HCT116 (cell line): ENCODE data around the gene METTL2B. TPM values are rescaled to one million over a fixed set of nuclear protein-coding genes. Genes with fewer than 3 reads are reported as not detected.

ENCODE experiments used
- ATAC-seq: fragments of 200-7000 bp; cut with Tn5 transposase; 2 replicates; pipeline ENCODE4 v1.9.1; 2020; ENCODE audit warnings: mild to moderate bottlenecking, moderate library complexity
- BruUV-seq: library from RNA; stranded (reverse); fragments of 400-500 nt; replicated peaks from 2 replicates; lab custom pipeline; 2021; lab: Mats Ljungman, UMichigan
- CTCF ChIA-PET: fragments of 300-600 bp; sonication (Branson Sonifier 250); formaldehyde crosslinking; loops from one replicate; lab custom pipeline; 2021; ENCODE audit warnings: antibody characterized with exemption; lab: Charles Lee
- POLR2A ChIA-PET: fragments of 300-600, 350-600 bp; sonication (Branson Sonifier 250); formaldehyde crosslinking; loops from one replicate; lab custom pipeline; 2021; ENCODE audit warnings: antibody characterized with exemption; lab: Charles Lee
- RAD21 ChIA-PET, 2 experiments: fragments of 300-600 bp; sonication (Branson Sonifier 250); formaldehyde crosslinking; loops; one replicate each; lab custom pipeline; 2023; ENCODE audit warnings: low total read pairs in 2 of 2; ENCODE audit not compliant: uncharacterized antibody in 2 of 2, unreplicated experiment in 2 of 2, low non-redundant PET in 1 of 2; lab: Charles Lee
- DNase-seq: peaks from one replicate; pipeline ENCODE4 v3.0.0-alpha.2; 2010; ENCODE audit warnings: low read depth, low spot score
- H2AFZ ChIP-seq: fragments of 200-600 bp; shearing (Covaris generic), sonication (generic); 2 replicates; pipeline ENCODE4 v1.6.1; 2017; ENCODE audit warnings: low read depth, mixed run types, mixed read lengths, antibody characterized with exemption, low read length; ENCODE audit not compliant: poor library complexity, severe bottlenecking
- H3K27ac ChIP-seq: 2 replicates; pipeline ENCODE4 v1.5.1; 2012; ENCODE audit warnings: low read depth, low read length
- H3K27me3 ChIP-seq: fragments of 200-600 bp; sonication (generic); 2 replicates; pipeline ENCODE4 v1.6.1; 2016; ENCODE audit warnings: mixed run types, low read length, mixed read lengths; ENCODE audit not compliant: insufficient read depth
- H3K36me3 ChIP-seq, 2 experiments: fragments of 200-500 bp in 1 of 2; fragments of 200-600 bp in 1 of 2; sonication (Bioruptor generic) in 1 of 2; sonication (generic) in 1 of 2; 2 replicates each; pipeline versions ENCODE4 v1.5.1 to v1.6.1; 2014 to 2016; ENCODE audit warnings: low read length in 2 of 2, inconsistent platforms in 1 of 2, mixed read lengths in 1 of 2, mixed run types in 1 of 2; ENCODE audit not compliant: insufficient read depth in 2 of 2, control insufficient read depth in 1 of 2
- H3K4me1 ChIP-seq, 2 experiments: fragments of 200-600 bp in 1 of 2; sonication (generic) in 1 of 2; 2 replicates each; pipeline versions ENCODE4 v1.5.1 to v1.6.1; 2012 to 2017; ENCODE audit warnings: low read length in 2 of 2, inconsistent platforms in 1 of 2, mild to moderate bottlenecking in 1 of 2, mixed read lengths in 1 of 2, mixed run types in 1 of 2, moderate library complexity in 1 of 2; ENCODE audit not compliant: insufficient read depth in 2 of 2, control insufficient read depth in 1 of 2
- H3K4me2 ChIP-seq: fragments of 200-600 bp; sonication (generic); 2 replicates; pipeline ENCODE4 v1.6.1; 2017; ENCODE audit warnings: mixed run types, low read length, mixed read lengths
- H3K4me3 ChIP-seq, 2 experiments: fragments of 200-600 bp in 1 of 2; sonication (generic) in 1 of 2; replicated peaks in 1 of 2; 2 replicates each; pipeline ENCODE4 v1.5.1; 2011 to 2016; ENCODE audit warnings: low read length in 2 of 2, control low read depth in 1 of 2, low read depth in 1 of 2, mild to moderate bottlenecking in 1 of 2, mixed read lengths in 1 of 2, mixed run types in 1 of 2
- H3K79me2 ChIP-seq: fragments of 200-600 bp; sonication (generic); 2 replicates; pipeline ENCODE4 v1.6.1; 2017; ENCODE audit warnings: mild to moderate bottlenecking, mixed run types, low read length, moderate library complexity, mixed read lengths; ENCODE audit not compliant: insufficient read depth
- H3K9ac ChIP-seq: fragments of 200-600 bp; sonication (generic); 2 replicates; pipeline ENCODE4 v1.6.1; 2016; ENCODE audit warnings: low read length, mixed read lengths
- H3K9me2 ChIP-seq: fragments of 200-600 bp; sonication (generic), shearing (Covaris generic); 2 replicates; pipeline ENCODE4 v1.6.1; 2017; ENCODE audit warnings: mixed run types, mild to moderate bottlenecking, moderate library complexity; ENCODE audit not compliant: insufficient read depth
- H3K9me3 ChIP-seq, 2 experiments: fragments of 200-500 bp in 1 of 2; fragments of 200-600 bp in 1 of 2; sonication (Bioruptor generic) in 1 of 2; sonication (generic) in 1 of 2; 2 replicates each; pipeline ENCODE4 v1.6.1; 2014 to 2017; ENCODE audit warnings: low read length in 2 of 2, mixed read lengths in 2 of 2, inconsistent platforms in 1 of 2, low read depth in 1 of 2, mild to moderate bottlenecking in 1 of 2, mixed run types in 1 of 2, moderate library complexity in 1 of 2; ENCODE audit not compliant: control insufficient read depth in 1 of 2, insufficient read depth in 1 of 2
- H4K20me1 ChIP-seq: fragments of 200-600 bp; sonication (generic), shearing (Covaris generic); 2 replicates; pipeline ENCODE4 v1.6.1; 2017; ENCODE audit warnings: mixed run types, mild to moderate bottlenecking, moderate library complexity; ENCODE audit not compliant: insufficient read depth
- ATF3 ChIP-seq: IDR thresholded peaks from 2 replicates; pipeline ENCODE4 v1.6.1; 2012
- CBX3 ChIP-seq: IDR thresholded peaks from 2 replicates; pipeline ENCODE4 v1.6.1; 2012; ENCODE audit warnings: low read depth
- EGR1 ChIP-seq: IDR thresholded peaks from 2 replicates; pipeline ENCODE4 v1.6.1; 2012; ENCODE audit warnings: low read depth
- ELF1 ChIP-seq: IDR thresholded peaks from 2 replicates; pipeline ENCODE4 v1.6.1; 2012; ENCODE audit warnings: low read depth, borderline replicate concordance
- EZH2phosphoT487 ChIP-seq: fragments of 200-600 bp; IDR thresholded peaks from 2 replicates; pipeline ENCODE4 v1.6.1; 2018; ENCODE audit warnings: antibody characterized with exemption, borderline replicate concordance
- FOSL1 ChIP-seq: IDR thresholded peaks from 2 replicates; pipeline ENCODE4 v1.6.1; 2012; ENCODE audit warnings: low read depth
- JUND ChIP-seq: IDR thresholded peaks from 2 replicates; pipeline ENCODE4 v1.6.1; 2012
- MAX ChIP-seq: IDR thresholded peaks from 2 replicates; pipeline ENCODE4 v1.6.1; 2012
- POLR2A ChIP-seq: IDR thresholded peaks from 2 replicates; pipeline ENCODE4 v1.7.0; 2011; ENCODE audit warnings: borderline replicate concordance; ENCODE audit not compliant: insufficient read depth, insufficient read length; ENCODE audit errors: extremely low read depth
- RAD21 ChIP-seq: IDR thresholded peaks from 2 replicates; pipeline ENCODE4 v1.6.1; 2012; ENCODE audit warnings: low read depth, mild to moderate bottlenecking
- SIN3A ChIP-seq: IDR thresholded peaks from 2 replicates; pipeline ENCODE4 v1.6.1; 2012; ENCODE audit warnings: low read depth
- SP1 ChIP-seq: IDR thresholded peaks from 2 replicates; pipeline ENCODE4 v1.6.1; 2012; ENCODE audit warnings: low read depth
- SRF ChIP-seq: IDR thresholded peaks from 2 replicates; pipeline ENCODE4 v1.6.1; 2012; ENCODE audit warnings: low read depth
- TCF7L2 ChIP-seq: IDR thresholded peaks from 2 replicates; pipeline ENCODE4 v1.7.0; 2011; ENCODE audit warnings: borderline replicate concordance, inconsistent platforms; ENCODE audit not compliant: insufficient read depth, insufficient read length; ENCODE audit errors: extremely low read depth
- YY1 ChIP-seq: IDR thresholded peaks from 2 replicates; pipeline ENCODE4 v1.6.1; 2011; ENCODE audit warnings: low read length, low read depth, moderate library complexity, mild to moderate bottlenecking; ENCODE audit not compliant: insufficient replicate concordance; ENCODE audit errors: extremely low read depth
- intact Hi-C: fragments of 100-400 bp; cut with micrococcal nuclease; formaldehyde crosslinking; loops from 2 replicates; pipeline ENCODE4 v1.10.0; 2022
- total RNA-seq: library from RNA; stranded (reverse); gene quantifications from one replicate; pipeline ENCODE4 v1.2.1, GENCODE V29; 2021; ENCODE audit not compliant: unreplicated experiment
- TF ChIP-seq, protein P1 (sequence below): IDR thresholded peaks from 2 replicates; pipeline ENCODE4 v1.6.1; 2012; ENCODE audit warnings: low read depth

The METTL2B gene
- total RNA-seq, 1 experiment from 2014 or later, result 45.7 TPM

DNA sequence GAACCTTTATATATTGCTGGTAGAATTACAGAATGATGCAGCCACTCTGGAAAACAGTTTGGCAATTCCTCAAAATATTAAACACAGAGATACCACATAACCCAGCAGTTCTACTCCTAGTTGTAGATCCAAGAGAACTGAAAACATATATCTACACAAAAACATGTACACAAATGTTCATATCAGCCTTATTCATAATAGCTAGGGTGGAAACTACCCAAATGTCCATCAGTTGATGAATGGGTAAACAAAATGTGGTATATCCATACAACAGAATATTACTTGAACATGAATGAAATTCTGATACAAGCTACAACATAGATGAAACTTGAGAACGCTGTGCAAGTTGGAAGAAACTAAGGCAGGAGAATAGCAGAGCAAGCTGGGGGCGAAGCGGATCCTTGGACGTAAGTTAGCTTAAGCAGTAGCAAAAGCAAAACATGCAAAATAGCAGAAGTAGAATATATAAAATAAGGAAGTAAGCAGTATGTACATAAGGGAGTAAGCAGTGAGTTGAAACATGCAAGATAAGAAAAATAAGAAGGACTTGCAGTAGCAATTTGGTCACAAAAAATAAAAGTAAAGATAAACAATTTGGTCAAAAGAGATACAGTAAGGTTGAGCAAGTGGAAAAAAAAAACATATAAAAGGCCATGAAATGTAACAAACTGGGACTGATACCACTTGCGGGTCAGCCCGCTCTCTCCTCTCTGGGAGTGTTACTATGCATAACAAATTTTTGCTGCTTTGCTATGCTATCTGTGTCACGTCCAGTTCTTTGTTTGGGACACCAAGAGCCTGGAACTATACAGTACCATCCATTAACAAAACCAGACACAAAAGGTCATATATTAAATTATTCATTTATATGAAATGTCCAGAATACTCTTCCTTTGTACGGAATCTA lies 38.9 kb upstream of the METTL2B start:
- POLR2A ChIA-PET, result no interaction called here
- H3K27ac ChIP-seq, result no peak overlapping the region
- CTCF ChIA-PET, result interaction anchor here (1.0 kb wide), 1 partner anchor 11 kb away, joined by 3 read pairs; no protein-coding TSS in a partner anchor
- no peaks in the 10 kb centered on the region for H3K9me2 ChIP-seq
- BruUV-seq, result no TSS peak
- H4K20me1 ChIP-seq, result no peaks in the 10 kb centered on the region
- no peak for ATAC-seq
- no peaks in the 10 kb centered on the region for H3K4me1 ChIP-seq
- no peaks in the 10 kb centered on the region for H3K36me3 ChIP-seq
- intact Hi-C loops, result no loop called here
- no peak overlapping the region for H3K9ac ChIP-seq
- no peak for DNase-seq
- no peaks in the 10 kb centered on the region for H3K27me3 ChIP-seq
- no peak overlapping the region for H3K4me2 ChIP-seq
- H3K9me3 ChIP-seq, result no peaks in the 10 kb centered on the region
- TF ChIP-seq FOSL1 (no peak), MAX (no peak), SP1 (no peak), ELF1 (no peak), ATF3 (no peak), CBX3 (no peak), EZH2phosphoT487 (no peak), SRF (no peak)
- RAD21 ChIA-PET, result interaction anchor here in 1 of 2 experiments (0.7 kb wide), 1 partner anchor 39 kb away, joined by 3 read pairs; no protein-coding TSS in a partner anchor
- no peak overlapping the region for H3K4me3 ChIP-seq
- no peak overlapping the region for H2AFZ ChIP-seq
- H3K79me2 ChIP-seq, result no peaks in the 10 kb centered on the region

- no peak overlapping the region for H3K27ac ChIP-seq
- no peaks in the 10 kb centered on the region for H3K27me3 ChIP-seq
- no peaks in the 10 kb centered on the region for H3K9me3 ChIP-seq
- intact Hi-C loops, result no loop called here
- H4K20me1 ChIP-seq, result no peaks in the 10 kb centered on the region
- no peaks in the 10 kb centered on the region for H3K36me3 ChIP-seq
- no peak overlapping the region for H3K9ac ChIP-seq
- H2AFZ ChIP-seq, result no peak overlapping the region
- no peaks in the 10 kb centered on the region for H3K9me2 ChIP-seq
- DNase-seq, result no peak
- BruUV-seq, result no TSS peak
- RAD21 ChIA-PET, result no interaction called here
- POLR2A ChIA-PET, result interaction anchor here (1.5 kb wide), 1 partner anchor 13 kb away, joined by 4 read pairs; the partner anchor contains the start of gene HILPDA
- ATAC-seq, result no peak
- no peak overlapping the region for H3K4me3 ChIP-seq
- CTCF ChIA-PET, result no interaction called here
- no peaks in the 10 kb centered on the region for H3K4me1 ChIP-seq
- H3K4me2 ChIP-seq, result no peak overlapping the region
- H3K79me2 ChIP-seq, result no peaks in the 10 kb centered on the region
- TF ChIP-seq ATF3 (no peak), SP1 (no peak), TCF7L2 (no peak), RAD21 (no peak), CBX3 (no peak), JUND (no peak), EGR1 (no peak), YY1 (no peak), POLR2A (no peak), EZH2phosphoT487 (no peak), SIN3A (no peak), SRF (no peak)
- TF ChIP-seq, protein P1, sequence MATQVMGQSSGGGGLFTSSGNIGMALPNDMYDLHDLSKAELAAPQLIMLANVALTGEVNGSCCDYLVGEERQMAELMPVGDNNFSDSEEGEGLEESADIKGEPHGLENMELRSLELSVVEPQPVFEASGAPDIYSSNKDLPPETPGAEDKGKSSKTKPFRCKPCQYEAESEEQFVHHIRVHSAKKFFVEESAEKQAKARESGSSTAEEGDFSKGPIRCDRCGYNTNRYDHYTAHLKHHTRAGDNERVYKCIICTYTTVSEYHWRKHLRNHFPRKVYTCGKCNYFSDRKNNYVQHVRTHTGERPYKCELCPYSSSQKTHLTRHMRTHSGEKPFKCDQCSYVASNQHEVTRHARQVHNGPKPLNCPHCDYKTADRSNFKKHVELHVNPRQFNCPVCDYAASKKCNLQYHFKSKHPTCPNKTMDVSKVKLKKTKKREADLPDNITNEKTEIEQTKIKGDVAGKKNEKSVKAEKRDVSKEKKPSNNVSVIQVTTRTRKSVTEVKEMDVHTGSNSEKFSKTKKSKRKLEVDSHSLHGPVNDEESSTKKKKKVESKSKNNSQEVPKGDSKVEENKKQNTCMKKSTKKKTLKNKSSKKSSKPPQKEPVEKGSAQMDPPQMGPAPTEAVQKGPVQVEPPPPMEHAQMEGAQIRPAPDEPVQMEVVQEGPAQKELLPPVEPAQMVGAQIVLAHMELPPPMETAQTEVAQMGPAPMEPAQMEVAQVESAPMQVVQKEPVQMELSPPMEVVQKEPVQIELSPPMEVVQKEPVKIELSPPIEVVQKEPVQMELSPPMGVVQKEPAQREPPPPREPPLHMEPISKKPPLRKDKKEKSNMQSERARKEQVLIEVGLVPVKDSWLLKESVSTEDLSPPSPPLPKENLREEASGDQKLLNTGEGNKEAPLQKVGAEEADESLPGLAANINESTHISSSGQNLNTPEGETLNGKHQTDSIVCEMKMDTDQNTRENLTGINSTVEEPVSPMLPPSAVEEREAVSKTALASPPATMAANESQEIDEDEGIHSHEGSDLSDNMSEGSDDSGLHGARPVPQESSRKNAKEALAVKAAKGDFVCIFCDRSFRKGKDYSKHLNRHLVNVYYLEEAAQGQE, result no peak
Observed at GRCh38 chr7:128442356-128442755, 34.2 kb upstream of the METTL2B start.
